ENCODE results near the gene NDOR1. TPM values are rescaled to one million over a fixed set of nuclear protein-coding genes. Genes with fewer than 3 reads are reported as not detected.
"Not testable (repeated sequence)": the region's sequence is repeated elsewhere in the genome, so short reads cannot be mapped to it uniquely, and the experiment has no call there.

NDOR1 gene
- total RNA-seq, 1 donor, result 10.2 TPM

DNA sequence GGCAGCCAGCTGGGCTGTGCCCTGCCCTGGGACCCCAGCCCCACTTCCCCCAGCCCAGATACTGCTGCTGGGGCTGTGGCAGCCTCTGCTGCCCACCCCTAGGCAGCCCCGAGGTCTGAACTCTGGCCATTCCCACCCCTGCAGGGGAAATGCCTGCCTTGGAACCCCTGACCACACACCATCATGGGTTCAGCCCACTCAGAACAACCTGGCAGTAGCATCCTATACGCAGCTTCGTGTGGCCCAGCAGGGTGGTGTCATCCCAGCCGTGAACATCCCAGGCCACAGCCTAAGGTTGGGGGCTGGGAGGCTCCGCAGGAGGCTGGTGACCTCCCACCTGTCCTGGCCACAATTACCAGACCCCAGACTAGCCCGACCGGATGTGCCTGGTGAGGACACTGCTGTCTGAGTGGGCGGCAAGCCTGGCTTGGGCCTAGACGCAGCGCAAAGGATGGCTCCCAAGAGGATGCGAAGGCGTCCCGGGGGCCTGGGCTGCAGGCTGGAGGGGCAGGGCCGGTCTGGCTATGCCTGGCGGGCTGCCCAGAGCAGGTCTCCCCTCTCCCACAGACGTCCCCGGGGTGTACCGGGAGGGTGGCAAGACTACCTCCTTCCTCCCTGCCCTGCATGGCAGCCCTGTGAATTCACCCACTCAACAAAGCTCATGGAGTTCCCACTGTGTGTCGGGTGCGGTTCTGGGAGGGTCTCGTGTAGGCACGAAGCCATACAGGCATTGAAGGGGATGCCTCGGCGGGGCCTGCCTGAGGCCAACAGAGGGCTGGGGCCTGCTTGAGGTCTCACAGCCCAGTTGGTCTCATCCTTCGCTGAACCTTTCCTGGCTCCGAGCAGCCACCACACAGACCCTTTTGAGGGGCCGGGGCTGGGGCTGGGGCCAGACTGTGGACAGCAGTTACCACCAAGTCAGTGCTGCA is 23.7 kb downstream of the NDOR1 start:
- DNase-seq (ENCODE audit: low read depth in 2 of 3, low spot score in 2 of 3), result no peak

DNA sequence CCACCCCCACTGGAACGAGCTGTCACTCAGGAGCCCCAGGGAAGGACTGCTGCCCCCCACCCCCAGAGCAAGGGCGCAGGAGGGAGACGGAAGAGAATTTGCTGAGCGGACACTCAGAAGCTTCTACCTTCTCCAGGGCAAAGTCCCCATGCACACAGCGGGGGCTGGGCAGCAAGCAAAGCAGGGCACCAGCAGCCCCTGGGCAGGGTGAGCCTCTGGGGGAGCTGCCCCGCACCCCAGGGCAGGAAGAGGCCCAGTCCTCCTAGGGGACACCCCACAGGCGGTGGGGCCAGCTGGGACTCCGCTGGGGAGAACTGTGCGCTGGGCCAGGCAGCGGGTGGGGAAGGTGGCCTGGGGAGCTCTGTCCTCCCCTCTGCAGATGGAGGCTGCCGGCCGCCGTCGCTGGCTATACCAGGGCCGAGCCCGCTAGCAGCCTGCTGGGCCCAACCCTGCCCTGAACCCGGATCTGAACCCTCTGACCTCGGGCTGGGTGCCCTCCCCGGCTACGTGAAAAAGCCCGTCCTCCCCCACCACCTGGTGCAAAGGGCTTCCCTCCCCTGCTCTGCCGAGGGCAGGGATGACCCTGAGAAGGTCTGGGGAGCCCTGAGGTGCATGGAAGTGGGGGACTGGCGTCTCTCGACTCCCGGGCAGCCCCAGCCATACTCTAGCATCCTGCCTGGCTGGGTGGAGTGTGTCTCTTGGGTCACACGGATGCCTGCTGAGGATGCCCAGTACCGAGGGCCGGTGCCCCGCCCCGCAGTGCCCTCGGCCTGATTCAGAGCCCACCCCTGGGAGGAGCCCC is 24.6 kb downstream of the NDOR1 start:
- no peak for DNase-seq (ENCODE audit: low read depth in 2 of 3, low spot score in 2 of 3)

DNA sequence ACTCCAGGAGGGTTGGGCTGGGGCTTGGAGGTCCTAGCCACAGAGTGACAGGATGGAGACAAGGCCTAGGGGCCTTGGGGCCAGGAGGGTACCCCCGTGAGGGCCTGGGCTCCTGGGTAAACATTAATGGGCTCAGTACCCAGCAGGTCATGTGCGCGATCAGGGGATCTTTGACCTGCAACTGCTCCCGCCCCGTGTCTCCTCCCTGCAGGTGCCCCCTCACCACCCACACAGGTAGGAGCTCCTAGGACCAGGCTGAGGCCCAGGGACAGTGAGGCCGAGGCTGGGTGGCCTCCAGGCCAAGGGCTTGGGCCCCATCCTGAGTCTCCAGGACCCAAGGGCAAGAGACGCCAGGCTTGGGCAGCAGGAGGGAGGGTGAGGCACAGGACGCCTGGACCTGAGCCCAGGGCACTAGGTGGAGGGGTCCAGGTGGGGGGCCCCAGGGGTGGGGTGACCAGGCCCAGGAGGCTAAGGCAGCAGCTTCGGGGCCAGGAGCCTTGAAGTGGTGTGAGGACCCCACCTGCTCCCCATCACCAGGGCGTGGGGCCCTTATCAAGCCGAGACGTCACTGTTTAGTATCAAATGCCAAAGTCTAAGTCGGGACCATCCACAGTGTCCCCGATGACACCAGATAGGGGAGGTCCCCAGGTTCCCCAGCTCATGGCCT is 25.3 kb downstream of the NDOR1 start, which contains the start of gene SLC34A3:
TSS of gene SLC34A3 (plus strand) at position 197 of the 667 bp plus-strand sequence. CDS start 802 bp downstream, outside the sequence.
- no peak for DNase-seq (ENCODE audit: low read depth in 2 of 3, low spot score in 2 of 3)

DNA sequence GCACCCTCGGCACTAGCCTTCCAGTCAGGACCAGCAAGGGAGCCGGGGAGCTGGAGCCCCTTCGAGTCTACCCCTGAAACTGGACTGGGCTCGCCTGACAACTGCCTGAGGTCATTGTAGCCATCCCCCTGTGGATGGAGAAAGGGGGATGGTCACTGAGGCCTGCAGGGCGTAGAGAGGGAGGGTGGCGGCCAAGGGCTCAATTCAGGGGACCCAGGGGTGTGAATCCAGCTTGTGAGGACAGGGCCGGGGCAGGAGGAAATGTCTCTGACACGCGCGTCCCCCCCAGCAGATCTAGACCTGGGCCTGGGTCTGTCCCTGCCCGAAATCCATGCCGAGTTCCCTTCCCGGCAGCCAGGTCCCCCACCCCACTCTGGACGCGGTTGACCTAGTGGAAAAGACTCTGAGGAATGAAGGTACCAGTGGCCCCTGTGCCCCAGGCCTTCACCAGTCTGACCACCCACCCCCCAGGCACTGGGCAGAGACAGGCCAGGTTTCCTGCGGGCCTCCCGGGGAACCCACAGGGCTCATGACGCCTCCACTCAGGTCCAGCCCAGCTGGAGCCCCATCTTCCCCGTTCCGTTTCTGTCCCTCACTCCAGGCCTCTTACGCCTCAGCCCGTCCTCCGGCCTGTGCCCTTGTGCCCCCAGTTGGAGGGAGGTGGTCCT is 26.0 kb downstream of the NDOR1 start:
- DNase-seq (ENCODE audit: low read depth in 2 of 3, low spot score in 2 of 3), result no peak

DNA sequence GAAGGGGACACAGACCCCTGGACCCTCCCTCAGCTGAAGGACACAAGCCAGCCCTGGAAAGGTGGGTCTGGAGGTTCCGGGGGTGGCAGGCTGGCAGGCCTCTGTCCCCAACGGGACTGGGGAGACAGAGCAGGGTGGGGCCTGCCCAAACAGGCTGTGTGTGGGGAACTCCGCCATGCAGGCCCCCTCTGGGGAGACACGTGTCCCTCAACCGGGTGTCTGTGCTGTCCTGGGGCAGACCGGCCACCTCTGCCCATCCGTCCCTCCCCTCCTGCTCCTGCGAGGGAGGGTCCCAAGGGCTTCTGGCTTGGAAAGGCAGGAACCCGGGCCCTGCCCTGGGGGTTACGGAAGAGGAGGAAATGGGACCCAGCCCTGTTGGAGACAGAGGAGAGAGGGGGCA is 26.6 kb downstream of the NDOR1 start:
- DNase-seq (ENCODE audit: low read depth in 2 of 3, low spot score in 2 of 3), result no peak

DNA sequence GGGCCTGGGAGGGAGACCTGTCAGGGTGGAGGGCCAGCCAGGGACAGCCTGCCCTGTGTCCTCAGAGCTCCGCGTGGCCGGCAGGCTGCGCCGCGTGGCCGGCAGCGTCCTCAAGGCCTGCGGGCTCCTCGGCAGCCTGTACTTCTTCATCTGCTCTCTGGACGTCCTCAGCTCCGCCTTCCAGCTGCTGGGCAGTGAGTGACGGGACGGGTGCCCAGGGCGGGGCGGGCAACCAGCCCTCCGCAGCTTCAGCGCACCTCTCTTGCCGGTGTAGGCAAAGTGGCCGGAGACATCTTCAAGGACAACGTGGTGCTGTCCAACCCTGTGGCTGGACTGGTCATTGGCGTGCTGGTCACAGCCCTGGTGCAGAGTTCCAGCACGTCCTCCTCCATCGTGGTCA is 27.0 kb downstream of the NDOR1 start:
- no peak for DNase-seq (ENCODE audit: low read depth in 2 of 3, low spot score in 2 of 3)

DNA sequence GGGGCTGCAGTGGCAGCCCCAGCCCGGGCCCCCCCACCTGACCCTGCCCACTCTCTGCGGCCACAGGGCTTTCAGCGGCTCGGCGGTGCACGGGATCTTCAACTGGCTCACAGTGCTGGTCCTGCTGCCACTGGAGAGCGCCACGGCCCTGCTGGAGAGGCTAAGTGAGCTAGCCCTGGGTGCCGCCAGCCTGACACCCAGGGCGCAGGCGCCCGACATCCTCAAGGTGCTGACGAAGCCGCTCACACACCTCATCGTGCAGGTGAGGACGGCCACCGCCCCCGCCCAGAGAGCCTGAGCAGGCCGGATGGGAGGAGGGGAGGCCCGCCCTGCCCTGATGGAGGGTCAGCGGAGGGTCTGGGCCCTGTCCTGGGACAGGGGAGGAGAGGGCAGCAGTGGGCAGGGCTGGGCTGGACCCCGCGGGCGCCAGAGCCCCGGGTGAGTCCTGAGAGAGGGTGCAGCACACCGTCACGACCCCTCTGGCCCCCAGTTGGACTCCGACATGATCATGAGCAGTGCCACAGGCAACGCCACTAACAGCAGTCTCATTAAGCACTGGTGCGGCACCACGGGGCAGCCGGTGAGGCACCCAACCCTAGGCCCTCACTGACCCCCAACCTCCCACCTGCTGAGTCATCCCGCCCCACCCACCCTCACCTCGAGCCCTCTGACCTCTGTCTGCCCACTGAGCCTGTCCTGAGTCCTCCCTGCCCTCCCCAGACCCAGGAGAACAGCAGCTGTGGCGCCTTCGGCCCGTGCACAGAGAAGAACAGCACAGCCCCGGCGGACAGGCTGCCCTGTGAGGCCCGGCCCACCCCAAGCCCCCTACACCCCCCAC is 27.9 kb downstream of the NDOR1 start:
- DNase-seq (ENCODE audit: low read depth in 2 of 3, low spot score in 2 of 3), result no peak

DNA sequence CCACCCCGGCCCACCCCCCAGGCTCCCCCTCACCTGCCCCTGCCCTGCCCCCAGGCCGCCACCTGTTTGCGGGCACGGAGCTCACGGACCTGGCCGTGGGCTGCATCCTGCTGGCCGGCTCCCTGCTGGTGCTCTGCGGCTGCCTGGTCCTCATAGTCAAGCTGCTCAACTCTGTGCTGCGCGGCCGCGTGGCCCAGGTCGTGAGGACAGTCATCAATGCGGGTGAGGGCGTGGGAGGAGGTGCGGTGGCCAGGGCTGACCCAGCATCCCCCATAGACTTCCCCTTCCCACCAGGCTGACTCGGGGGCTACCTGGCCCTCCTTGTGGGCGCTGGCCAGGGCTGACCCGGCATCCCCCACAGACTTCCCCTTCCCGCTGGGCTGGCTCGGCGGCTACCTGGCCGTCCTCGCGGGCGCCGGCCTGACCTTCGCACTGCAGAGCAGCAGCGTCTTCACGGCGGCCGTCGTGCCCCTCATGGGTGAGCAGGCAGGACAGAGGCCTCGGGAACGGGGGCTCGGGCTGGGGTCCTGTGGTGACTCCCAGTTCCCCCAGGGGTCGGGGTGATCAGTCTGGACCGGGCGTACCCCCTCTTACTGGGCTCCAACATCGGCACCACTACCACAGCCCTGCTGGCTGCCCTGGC is 28.7 kb downstream of the NDOR1 start:
- DNase-seq (ENCODE audit: low read depth in 2 of 3, low spot score in 2 of 3), result no peak

DNA sequence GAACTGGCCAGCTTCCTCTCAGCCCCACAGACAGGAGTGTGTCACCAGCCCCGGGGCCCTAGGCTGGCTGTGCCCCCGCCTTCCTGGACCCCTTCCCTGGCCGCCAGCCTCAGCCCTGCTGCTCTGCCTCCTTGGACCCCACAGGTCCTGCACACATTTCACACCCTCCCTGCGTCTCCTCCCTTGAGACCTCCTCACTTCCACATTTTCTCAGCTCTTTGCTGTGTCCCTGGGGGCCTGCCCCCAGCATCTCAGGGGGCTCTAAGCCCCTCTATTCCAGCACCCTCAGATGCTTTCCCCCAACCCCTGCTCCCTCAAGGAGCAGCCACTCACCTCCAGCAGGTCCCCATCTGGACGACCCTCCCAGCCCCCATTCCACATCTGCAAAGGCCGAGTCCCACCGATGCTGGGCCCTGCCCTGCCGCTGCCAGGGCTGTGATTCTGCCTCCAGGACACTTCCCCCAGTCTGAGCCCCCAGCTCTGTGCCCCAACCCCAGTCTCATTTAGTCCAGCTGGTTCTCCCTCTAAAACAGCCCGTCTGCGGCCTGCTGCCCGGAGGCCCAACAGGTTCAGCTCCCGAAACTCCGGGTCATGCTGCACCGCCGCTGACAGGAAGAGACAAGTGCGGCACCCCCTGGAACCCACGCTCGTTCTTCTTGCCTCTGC is 29.4 kb downstream of the NDOR1 start:
- DNase-seq (ENCODE audit: low read depth in 2 of 3, low spot score in 2 of 3), result no peak

DNA sequence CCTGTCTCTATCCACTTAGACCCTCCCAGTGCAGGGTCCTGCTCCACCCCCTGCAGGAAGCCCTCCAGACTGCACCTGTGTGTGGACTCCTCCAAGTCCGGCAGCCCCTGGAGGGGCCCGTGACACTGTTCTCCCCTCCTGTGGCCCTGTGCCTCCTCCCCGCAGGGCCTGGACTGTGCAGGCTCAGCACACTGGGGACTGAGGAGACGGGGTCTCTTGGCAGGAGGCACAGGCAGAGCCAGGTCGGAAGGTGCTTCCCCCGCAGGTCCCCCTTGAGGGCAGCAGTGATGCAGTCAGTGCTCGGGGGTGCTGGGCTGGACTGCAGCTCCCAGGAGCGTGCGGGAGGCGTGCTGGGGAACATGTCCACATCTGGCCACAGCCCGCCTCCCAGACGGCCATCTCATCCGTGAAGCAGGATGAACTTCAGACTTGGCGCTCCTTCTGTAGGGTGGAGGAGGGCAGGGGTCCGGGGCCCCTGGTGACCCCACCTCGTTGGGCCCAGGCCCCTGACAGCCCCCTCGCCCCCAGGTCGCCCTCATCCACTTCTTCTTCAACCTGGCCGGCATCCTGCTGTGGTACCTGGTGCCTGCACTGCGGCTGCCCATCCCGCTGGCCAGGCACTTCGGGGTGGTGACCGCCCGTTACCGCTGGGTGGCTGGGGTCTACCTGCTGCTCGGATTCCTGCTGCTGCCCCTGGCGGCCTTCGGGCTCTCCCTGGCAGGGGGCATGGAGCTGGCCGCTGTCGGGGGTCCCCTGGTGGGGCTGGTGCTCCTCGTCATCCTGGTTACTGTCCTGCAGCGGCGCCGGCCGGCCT is 30.1 kb downstream of the NDOR1 start:
- DNase-seq (ENCODE audit: low read depth in 2 of 3, low spot score in 2 of 3), result no peak

DNA sequence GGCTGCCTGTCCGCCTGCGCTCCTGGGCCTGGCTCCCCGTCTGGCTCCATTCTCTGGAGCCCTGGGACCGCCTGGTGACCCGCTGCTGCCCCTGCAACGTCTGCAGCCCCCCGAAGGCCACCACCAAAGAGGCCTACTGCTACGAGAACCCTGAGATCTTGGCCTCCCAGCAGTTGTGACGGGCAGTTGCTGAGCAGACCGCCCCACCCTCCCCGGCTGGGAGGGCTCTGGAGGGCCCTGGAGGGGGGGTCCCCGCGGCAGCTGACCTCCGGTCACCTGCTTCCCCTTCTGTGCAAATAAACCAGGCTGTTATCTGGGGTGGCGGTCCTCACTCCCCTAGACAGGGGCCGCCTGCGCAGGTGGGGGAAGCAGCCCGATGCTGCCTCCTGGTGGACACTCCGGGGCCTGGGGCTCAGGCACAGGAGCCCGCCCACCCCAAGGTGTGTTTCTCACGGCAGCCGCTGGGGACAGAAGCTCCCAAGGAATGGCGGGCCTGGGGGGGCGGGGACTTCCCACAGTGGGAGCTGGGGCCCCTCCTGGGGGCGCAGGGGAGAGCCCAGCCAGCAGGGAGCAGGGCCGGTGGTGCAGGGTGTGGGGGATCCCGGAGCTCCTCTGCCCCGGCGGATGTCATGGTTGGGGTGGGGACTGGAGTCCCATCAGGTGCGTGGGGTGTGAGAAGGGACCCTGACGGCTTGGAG is 30.9 kb downstream of the NDOR1 start:
- peak; percentile 82 to 94 (median 91) for DNase-seq (ENCODE audit: low read depth in 2 of 3, low spot score in 2 of 3)

DNA sequence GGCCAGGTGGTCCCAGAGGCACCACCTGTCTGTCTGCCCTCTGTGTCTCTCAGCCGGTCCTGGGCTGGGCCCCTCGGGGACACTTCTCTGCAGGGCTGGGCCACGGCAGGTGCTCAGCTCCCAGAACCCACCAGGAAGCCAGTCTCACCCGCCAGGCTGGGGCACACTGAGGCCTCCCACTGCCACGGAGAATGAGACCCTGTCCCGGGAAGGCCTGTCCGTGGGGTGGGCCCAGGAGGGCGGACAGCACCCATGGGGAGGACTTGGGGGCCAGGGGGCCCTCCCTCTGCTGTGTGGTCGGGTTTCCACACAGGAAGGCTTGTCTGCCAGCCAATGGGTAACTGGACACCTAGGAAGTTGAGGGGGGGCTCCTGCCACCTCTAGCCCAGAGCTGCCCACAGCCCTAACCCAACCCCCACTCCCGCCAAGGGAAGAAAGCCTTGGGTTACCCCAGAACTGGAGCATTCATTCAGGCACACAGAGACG is 31.5 kb downstream of the NDOR1 start:
- no peak for DNase-seq (ENCODE audit: low read depth in 2 of 3, low spot score in 2 of 3)

DNA sequence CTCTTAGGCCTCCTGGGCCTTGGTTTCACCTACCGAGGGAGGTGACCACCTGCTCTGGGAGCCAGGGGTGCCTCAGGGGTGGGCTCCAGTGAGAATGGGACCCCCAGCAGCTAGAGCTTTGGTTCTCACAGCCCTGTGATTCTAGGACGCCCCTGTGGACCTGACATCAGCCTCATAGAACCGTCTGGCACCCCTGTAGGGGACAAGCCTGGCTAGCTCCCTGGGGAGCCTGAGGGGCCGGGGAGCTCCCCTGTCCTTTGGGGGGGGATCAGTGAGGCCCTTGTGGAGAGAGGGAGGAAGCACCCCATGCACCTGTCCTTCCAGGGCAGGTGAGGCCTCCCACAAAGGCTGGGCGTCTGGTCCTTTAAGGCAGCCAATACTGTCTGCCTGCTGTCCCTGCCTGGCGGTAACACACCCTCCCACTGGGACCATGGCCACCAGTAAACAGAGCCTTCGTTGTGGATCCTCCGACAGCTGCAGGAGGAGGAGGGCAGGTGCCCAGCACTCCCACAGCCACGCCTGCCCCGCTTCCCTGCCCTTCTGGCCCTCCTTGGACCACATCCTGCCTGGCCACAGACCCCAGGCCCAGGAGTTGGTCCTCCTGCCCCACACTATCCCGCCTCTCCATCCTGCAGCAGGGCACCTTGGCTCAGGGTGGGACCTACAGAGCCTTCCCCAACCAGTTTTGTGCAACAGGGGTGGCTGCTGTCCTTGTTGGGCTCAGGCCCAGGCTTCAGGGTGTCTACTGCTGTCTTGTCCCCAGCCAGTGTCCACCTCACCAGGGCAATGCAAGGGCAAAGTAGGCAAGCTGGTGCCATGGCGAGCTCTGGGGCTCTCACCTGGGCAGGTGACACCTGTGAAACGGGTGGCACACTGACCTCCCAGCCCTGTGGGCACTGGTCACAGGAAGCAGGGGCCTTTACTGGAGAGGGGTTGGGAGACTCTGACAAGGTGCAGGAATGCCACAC is 32.5 kb downstream of the NDOR1 start:
- no peak for DNase-seq (ENCODE audit: low read depth in 2 of 3, low spot score in 2 of 3)

DNA sequence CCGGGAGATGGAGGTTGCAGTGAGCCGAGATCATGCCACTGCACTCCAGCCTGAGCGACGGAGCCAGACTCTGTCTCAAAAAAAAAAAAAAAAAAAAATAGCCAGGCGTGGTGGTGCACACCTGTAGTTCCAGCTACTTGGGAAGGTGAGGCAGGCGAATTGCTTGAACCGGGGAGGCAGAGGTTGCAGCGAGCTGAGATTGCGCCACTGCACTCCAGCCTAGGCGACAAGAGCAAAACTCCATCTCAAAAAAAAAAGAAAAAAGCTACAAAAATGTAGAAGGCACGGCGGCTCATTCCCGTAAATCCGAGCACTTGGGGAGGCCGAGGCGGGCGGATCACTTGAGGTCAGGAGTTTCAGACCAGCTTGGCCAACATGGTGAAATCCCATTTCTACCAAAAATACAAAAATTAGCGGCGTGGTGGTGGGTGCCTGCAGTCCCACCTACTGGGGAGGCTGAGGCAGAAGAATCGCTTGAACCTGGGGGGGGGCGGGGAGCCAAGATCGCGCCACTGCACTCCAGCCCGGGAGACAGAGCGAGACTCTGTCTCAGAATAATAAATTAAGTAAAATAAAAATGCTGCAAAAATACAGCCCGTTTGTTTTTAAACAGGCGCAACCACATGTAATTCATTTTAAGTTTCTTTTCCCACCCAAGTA is 34.2 kb downstream of the NDOR1 start:
- DNase-seq (ENCODE audit: low read depth in 2 of 3, low spot score in 2 of 3), result not testable (repeated sequence)

DNA sequence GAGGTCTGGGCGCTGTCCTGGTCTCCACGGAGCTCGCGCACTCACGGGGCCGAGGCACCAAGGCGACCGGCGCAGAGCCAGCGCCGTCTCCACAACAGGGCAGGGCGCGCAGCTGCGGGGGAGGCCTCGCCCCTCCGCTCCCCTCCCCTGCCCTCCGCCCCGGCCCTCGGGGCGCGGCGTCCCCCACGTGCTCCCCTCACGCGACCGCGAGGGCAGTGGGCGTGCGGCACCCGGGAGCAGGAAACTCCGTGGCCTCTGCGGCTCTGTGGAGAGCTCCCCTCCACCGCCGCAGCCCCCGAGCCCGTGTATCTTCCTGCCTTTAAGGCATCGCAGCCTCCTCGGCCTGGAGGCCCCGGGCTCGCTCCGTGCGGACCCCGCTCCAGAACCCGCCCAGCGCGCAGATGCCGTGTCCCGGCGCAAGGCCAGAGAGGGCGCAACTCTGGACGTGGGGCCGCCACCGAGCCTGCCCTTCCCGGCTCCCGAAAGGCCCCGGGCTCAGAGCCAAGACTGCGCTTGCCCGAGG is 34.9 kb downstream of the NDOR1 start:
- peak; percentile 50 to 85 (median 83) for DNase-seq (ENCODE audit: low read depth in 2 of 3, low spot score in 2 of 3)

Measured in hematopoietic multipotent progenitor cell (in vitro differentiated cells).